ENCODE data around the gene SIAH3.

The SIAH3 gene

GRCh38 chr13:45851171-45851921 lies at the start of gene SIAH3:
Gene SIAH3, minus strand, starts transcription at chr13:45851753. Its CDS starts 124 bp downstream, at chr13:45851629.
- no peak for ATAC-seq (ENCODE audit: insufficient read depth, low read depth)
- no peak for DNase-seq

GRCh38 chr13:45899406-45899805 lies 47.9 kb upstream of the SIAH3 start:
- Histone ChIP-seq H2AFZ (ENCODE audit: low read depth, low read length) (no peak overlapping the region), H3K27ac (ENCODE audit: low read length) (no peak overlapping the region), H3K79me2 (ENCODE audit: insufficient read depth, low read length) (no peaks in the 10 kb centered on the region), H3K36me3 (ENCODE audit: insufficient read depth, low read length) (no peaks in the 10 kb centered on the region), H3K9ac (ENCODE audit: low read depth, low read length) (no peak overlapping the region), H3K27me3 (ENCODE audit: insufficient read depth, low read length, poor library complexity) (peaks cover 10% of the 10 kb centered on the region), H3K9me3 (ENCODE audit: insufficient read depth, low read length, severe bottlenecking) (no peaks in the 10 kb centered on the region), H3K4me3 (ENCODE audit: low read depth in 1 of 2, low read length in 2 of 2) (no peak overlapping the region), H4K20me1 (ENCODE audit: insufficient read depth, low read length) (no peaks in the 10 kb centered on the region), H3K4me2 (ENCODE audit: insufficient read depth, low read length) (no peak overlapping the region), H3K4me1 (ENCODE audit: insufficient read depth, low read length) (no peaks in the 10 kb centered on the region)
- ATAC-seq (ENCODE audit: insufficient read depth, low read depth), result no peak
- no peak for DNase-seq
- no peak for TF ChIP-seq CTCF (IDR thresholded peaks at IDR 0.05; ENCODE audit: borderline replicate concordance, extremely low read depth, low read length, poor library complexity, severe bottlenecking)
- TF ChIP-seq EZH2 (IDR thresholded peaks at IDR 0.05; ENCODE audit: borderline replicate concordance, low read depth, low read length, severe bottlenecking), result no peak

More at GRCh38 chr13:45851171-45851921, at the start of gene SIAH3:
- H3K9me3 ChIP-seq (ENCODE audit: insufficient read depth, low read length, severe bottlenecking), result no peaks in the 10 kb centered on the region
- no peak within 1 kb of the TSS for H3K4me3 ChIP-seq (ENCODE audit: low read depth in 1 of 2, low read length in 2 of 2)
- no peak within 1 kb of the TSS for H2AFZ ChIP-seq (ENCODE audit: low read depth, low read length)
- TF ChIP-seq CTCF (IDR thresholded peaks at IDR 0.05; ENCODE audit: borderline replicate concordance, extremely low read depth, low read length, poor library complexity, severe bottlenecking) (no peak), EZH2 (IDR thresholded peaks at IDR 0.05; ENCODE audit: borderline replicate concordance, low read depth, low read length, severe bottlenecking) (peak; percentile 64)
- no peaks in the 10 kb centered on the region for H3K79me2 ChIP-seq (ENCODE audit: insufficient read depth, low read length)
- H3K27me3 ChIP-seq (ENCODE audit: insufficient read depth, low read length, poor library complexity), result peaks cover 35% of the 10 kb centered on the region
- no peaks in the 10 kb centered on the region; the same call in 1 of the 2 replicates for H4K20me1 ChIP-seq (ENCODE audit: insufficient read depth, low read length)
- H3K4me1 ChIP-seq (ENCODE audit: insufficient read depth, low read length), result peaks cover 12% of the 10 kb centered on the region
- no peaks in the 10 kb centered on the region for H3K36me3 ChIP-seq (ENCODE audit: insufficient read depth, low read length)
- no peak within 1 kb of the TSS for H3K4me2 ChIP-seq (ENCODE audit: insufficient read depth, low read length)
- H3K27ac ChIP-seq (ENCODE audit: low read length), result no peak within 1 kb of the TSS
- H3K9ac ChIP-seq (ENCODE audit: low read depth, low read length), result no peak within 1 kb of the TSS

- Histone ChIP-seq H2AFZ (ENCODE audit: low read depth, low read length) (no peak overlapping the region), H3K4me3 (ENCODE audit: low read depth in 1 of 2, low read length in 2 of 2) (no peak overlapping the region), H3K9me3 (ENCODE audit: insufficient read depth, low read length, severe bottlenecking) (no peaks in the 10 kb centered on the region), H3K36me3 (ENCODE audit: insufficient read depth, low read length) (no peaks in the 10 kb centered on the region), H3K4me1 (ENCODE audit: insufficient read depth, low read length) (no peaks in the 10 kb centered on the region), H3K9ac (ENCODE audit: low read depth, low read length) (no peak overlapping the region), H3K27ac (ENCODE audit: low read length) (no peak overlapping the region), H4K20me1 (ENCODE audit: insufficient read depth, low read length) (no peaks in the 10 kb centered on the region), H3K4me2 (ENCODE audit: insufficient read depth, low read length) (no peak overlapping the region), H3K27me3 (ENCODE audit: insufficient read depth, low read length, poor library complexity) (peaks cover 10% of the 10 kb centered on the region), H3K79me2 (ENCODE audit: insufficient read depth, low read length) (no peaks in the 10 kb centered on the region)
- DNase-seq (no peak), ATAC-seq (ENCODE audit: insufficient read depth, low read depth) (no peak)
- no peak for TF ChIP-seq EZH2 (IDR thresholded peaks at IDR 0.05; ENCODE audit: borderline replicate concordance, low read depth, low read length, severe bottlenecking)
- no peak for TF ChIP-seq CTCF (IDR thresholded peaks at IDR 0.05; ENCODE audit: borderline replicate concordance, extremely low read depth, low read length, poor library complexity, severe bottlenecking)
These were observed 46.0 kb upstream of the SIAH3 start for GRCh38 chr13:45897562-45897961.

All from DND-41 (cell line).